WTC11 (cell line): ENCODE data around the gene GALNT12. TPM values are rescaled to one million over a fixed set of nuclear protein-coding genes. Genes with fewer than 3 reads are reported as not detected.

Experiments
- ATAC-seq: fragments of 200-7000 bp; cut with Tn5 transposase; 2 replicates; pipeline ENCODE4 v1.10.0; 2021; ENCODE audit warnings: mild to moderate bottlenecking, moderate library complexity
- CTCF ChIA-PET: fragments of 300-600 bp; sonication (Branson Sonifier 250); formaldehyde crosslinking; loops from one replicate; lab custom pipeline; 2021; ENCODE audit warnings: antibody characterized with exemption; lab: Charles Lee
- POLR2A ChIA-PET: fragments of 350-600 bp; sonication (Branson Sonifier 250); formaldehyde crosslinking; loops from one replicate; lab custom pipeline; 2021; ENCODE audit warnings: antibody characterized with exemption; lab: Charles Lee
- DNase-seq: peaks from one replicate; pipeline ENCODE4 v3.0.0; 2021; ENCODE audit warnings: low spot score
- H3K27ac Mint-ChIP-seq: 2 replicates; pipeline ENCODE4 v1.8.0; 2021; ENCODE audit warnings: mixed read lengths
- H3K27me3 Mint-ChIP-seq: 2 replicates; pipeline ENCODE4 v1.8.0; 2021; ENCODE audit warnings: low read depth, mild to moderate bottlenecking, moderate library complexity, mixed read lengths
- H3K36me3 Mint-ChIP-seq: 2 replicates; pipeline ENCODE4 v1.8.0; 2021; ENCODE audit warnings: mixed read lengths
- H3K4me1 Mint-ChIP-seq: 2 replicates; pipeline ENCODE4 v1.8.0; 2022; ENCODE audit warnings: mixed read lengths
- H3K4me3 Mint-ChIP-seq: 2 replicates; pipeline ENCODE4 v1.8.0; 2021; ENCODE audit warnings: mild to moderate bottlenecking, moderate library complexity, mixed read lengths
- H3K9me3 Mint-ChIP-seq: 2 replicates; pipeline ENCODE4 v1.8.0; 2021; ENCODE audit warnings: mixed read lengths
- ATF2 ChIP-seq: sonication (generic); formaldehyde crosslinking; IDR thresholded peaks from 2 replicates; pipeline ENCODE4 v1.8.1; 2022; ENCODE audit warnings: low read depth, missing genetic modification reagents, borderline replicate concordance
- FOXP1 ChIP-seq: sonication (generic); formaldehyde crosslinking; IDR thresholded peaks from 2 replicates; pipeline ENCODE4 v1.8.0; 2022; ENCODE audit warnings: missing genetic modification reagents, mild to moderate bottlenecking, moderate library complexity, borderline replicate concordance
- GABPB1 ChIP-seq: sonication (generic); formaldehyde crosslinking; IDR thresholded peaks from 2 replicates; pipeline ENCODE4 v1.8.1; 2023; ENCODE audit warnings: mild to moderate bottlenecking, missing genetic modification reagents
- GRHL2 ChIP-seq: fragments of 250-450 bp; sonication (Bioruptor Pico); IDR thresholded peaks from 2 replicates; pipeline ENCODE4 v1.8.0; 2022; ENCODE audit warnings: mild to moderate bottlenecking, moderate library complexity; ENCODE audit not compliant: insufficient replicate concordance, severe bottlenecking
- IRF1 ChIP-seq: sonication (generic); formaldehyde crosslinking; IDR thresholded peaks from 2 replicates; pipeline ENCODE4 v1.8.0; 2023; ENCODE audit warnings: missing genetic modification reagents
- IRF2 ChIP-seq: sonication (generic); formaldehyde crosslinking; IDR thresholded peaks from 2 replicates; pipeline ENCODE4 v1.8.0; 2022; ENCODE audit warnings: low read depth, missing genetic modification reagents, borderline replicate concordance
- JAZF1 ChIP-seq: fragments of 250-450 bp; sonication (Bioruptor Pico); IDR thresholded peaks from 2 replicates; pipeline ENCODE4 v1.9.0; 2021; ENCODE audit warnings: moderate library complexity, mild to moderate bottlenecking, inconsistent platforms
- JUN ChIP-seq: sonication (generic); formaldehyde crosslinking; IDR thresholded peaks from 2 replicates; pipeline ENCODE4 v1.8.0; 2023; ENCODE audit warnings: mild to moderate bottlenecking, missing genetic modification reagents
- NFATC4 ChIP-seq: fragments of 250-450 bp; sonication (Bioruptor Pico); IDR thresholded peaks from 2 replicates; pipeline ENCODE4 v1.9.0; 2021; ENCODE audit warnings: mild to moderate bottlenecking
- NFYB ChIP-seq: sonication (generic); formaldehyde crosslinking; conservative IDR thresholded peaks from 2 replicates; pipeline ENCODE4 v1.8.0; 2022; ENCODE audit warnings: low read depth, missing genetic modification reagents
- NR1H2 ChIP-seq: sonication (generic); formaldehyde crosslinking; IDR thresholded peaks from 2 replicates; pipeline ENCODE4 v1.9.0; 2021; ENCODE audit warnings: mild to moderate bottlenecking, moderate library complexity, missing genetic modification reagents
- NR2C2 ChIP-seq: sonication (generic); formaldehyde crosslinking; IDR thresholded peaks from 2 replicates; pipeline ENCODE4 v1.8.0; 2022; ENCODE audit warnings: mild to moderate bottlenecking, missing genetic modification reagents
- SMAD3 ChIP-seq: sonication (generic); formaldehyde crosslinking; IDR thresholded peaks from 2 replicates; pipeline ENCODE4 v1.8.0; 2022; ENCODE audit warnings: missing genetic modification reagents, mild to moderate bottlenecking, borderline replicate concordance
- SMAD4 ChIP-seq: sonication (generic); formaldehyde crosslinking; IDR thresholded peaks from 2 replicates; pipeline ENCODE4 v1.8.0; 2022; ENCODE audit warnings: mild to moderate bottlenecking, missing genetic modification reagents
- SOX15 ChIP-seq: fragments of 250-450 bp; sonication (Bioruptor Pico); IDR thresholded peaks from 2 replicates; pipeline ENCODE4 v1.9.0; 2021; ENCODE audit warnings: mild to moderate bottlenecking
- TP53 ChIP-seq: sonication (generic); formaldehyde crosslinking; IDR thresholded peaks from 2 replicates; pipeline ENCODE4 v1.8.1; 2023; ENCODE audit warnings: mild to moderate bottlenecking, missing genetic modification reagents
- ZNF281 ChIP-seq: sonication (generic); formaldehyde crosslinking; IDR thresholded peaks from 2 replicates; pipeline ENCODE4 v1.8.0; 2023; ENCODE audit warnings: mild to moderate bottlenecking, missing genetic modification reagents
- ZNF317 ChIP-seq: sonication (generic); formaldehyde crosslinking; IDR thresholded peaks from 2 replicates; pipeline ENCODE4 v1.8.1; 2023; ENCODE audit warnings: low read depth, mild to moderate bottlenecking, moderate library complexity, missing genetic modification reagents, borderline replicate concordance
- ZNF416 ChIP-seq: fragments of 250-450 bp; sonication (Bioruptor Pico); IDR thresholded peaks from 2 replicates; pipeline ENCODE4 v1.9.0; 2021; ENCODE audit warnings: mild to moderate bottlenecking, inconsistent platforms
- total RNA-seq: library from RNA; stranded (reverse); gene quantifications from 3 replicates; pipeline ENCODE4 v1.2.3, GENCODE V29; 2021
- TF ChIP-seq, protein P1 (sequence below): fragments of 250-450 bp; sonication (Bioruptor Pico); IDR thresholded peaks from 2 replicates; pipeline ENCODE4 v1.9.0; 2021; ENCODE audit warnings: mild to moderate bottlenecking
- TF ChIP-seq, protein P2 (sequence below): sonication (generic); formaldehyde crosslinking; IDR thresholded peaks from 2 replicates; pipeline ENCODE4 v1.8.1; 2023; ENCODE audit warnings: mild to moderate bottlenecking, missing genetic modification reagents
- TF ChIP-seq, protein P3 (sequence below): sonication (generic); formaldehyde crosslinking; IDR thresholded peaks from 2 replicates; pipeline ENCODE4 v1.8.1; 2023; ENCODE audit warnings: mild to moderate bottlenecking, missing genetic modification reagents

GALNT12 gene
- total RNA-seq, 1 experiment from 2014 or later: 19.3 TPM

GRCh38 chr9:98822661-98823060 lies 15.2 kb downstream of the GALNT12 start (continued):
- TF ChIP-seq IRF1 (no peak), GABPB1 (CRISPR knock-in tag) (no peak), SMAD4 (CRISPR knock-in tag) (no peak), ATF2 (CRISPR knock-in tag) (no peak)

DNA sequence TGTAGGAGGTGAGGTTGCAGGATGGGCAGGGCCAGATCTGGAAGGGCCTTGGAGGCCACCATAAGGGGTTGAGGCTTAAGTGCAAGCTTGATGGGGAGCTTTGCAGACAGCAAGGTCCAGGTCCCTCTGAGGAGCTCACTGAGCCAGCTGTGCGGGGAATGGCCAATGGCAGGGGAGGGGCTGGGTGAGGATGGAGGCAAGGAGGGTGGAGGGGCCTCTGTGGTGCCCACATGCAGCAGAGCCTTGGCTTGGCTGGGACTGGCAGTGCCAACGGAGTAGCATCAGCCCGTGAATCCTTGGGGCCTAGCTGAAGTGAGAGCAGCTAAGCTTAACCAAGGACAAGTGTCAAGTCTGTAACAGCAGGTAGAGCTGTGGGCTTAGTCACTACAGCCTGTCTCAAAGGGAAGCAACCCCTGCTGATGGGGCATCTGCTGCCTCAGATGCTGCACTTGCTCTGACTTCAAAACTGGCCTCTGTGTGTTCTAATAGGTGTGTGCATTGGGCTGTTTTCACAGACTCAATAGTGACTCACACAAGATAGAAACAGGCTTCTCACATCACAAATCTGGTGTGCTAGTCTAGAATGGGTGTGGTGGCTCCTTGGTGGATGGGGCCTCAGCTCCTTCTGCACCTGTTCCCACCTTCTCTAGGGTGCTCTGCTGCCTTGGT lies 16.3 kb downstream of the GALNT12 start:
- no peaks in the 10 kb centered on the region; the same call in 1 of the 2 replicates for H3K27me3 Mint-ChIP-seq
- no peak for ATAC-seq
- no peaks in the 10 kb centered on the region for H3K4me1 Mint-ChIP-seq
- H3K36me3 Mint-ChIP-seq: peaks cover 15% of the 10 kb centered on the region
- no peak for TF ChIP-seq GABPB1 (CRISPR knock-in tag)
- TF ChIP-seq ZNF317 (CRISPR knock-in tag): no peak
- TF ChIP-seq JAZF1 (CRISPR knock-in tag): no peak
- no peak for TF ChIP-seq TP53 (CRISPR knock-in tag)
- no peak for TF ChIP-seq SOX15 (CRISPR knock-in tag)
- TF ChIP-seq FOXP1 (CRISPR knock-in tag): no peak
- no peak for TF ChIP-seq ZNF416
- no peak for TF ChIP-seq NR2C2
- no peak for TF ChIP-seq SMAD3 (CRISPR knock-in tag)
- no peak for TF ChIP-seq NFATC4 (CRISPR knock-in tag)
- ChIA-PET CTCF (no interaction called here), POLR2A (no interaction called here)
- peaks cover 9% of the 10 kb centered on the region for H3K9me3 Mint-ChIP-seq
- H3K4me3 Mint-ChIP-seq: no peak overlapping the region
- H3K27ac Mint-ChIP-seq: no peak overlapping the region
- no peak for DNase-seq

DNA sequence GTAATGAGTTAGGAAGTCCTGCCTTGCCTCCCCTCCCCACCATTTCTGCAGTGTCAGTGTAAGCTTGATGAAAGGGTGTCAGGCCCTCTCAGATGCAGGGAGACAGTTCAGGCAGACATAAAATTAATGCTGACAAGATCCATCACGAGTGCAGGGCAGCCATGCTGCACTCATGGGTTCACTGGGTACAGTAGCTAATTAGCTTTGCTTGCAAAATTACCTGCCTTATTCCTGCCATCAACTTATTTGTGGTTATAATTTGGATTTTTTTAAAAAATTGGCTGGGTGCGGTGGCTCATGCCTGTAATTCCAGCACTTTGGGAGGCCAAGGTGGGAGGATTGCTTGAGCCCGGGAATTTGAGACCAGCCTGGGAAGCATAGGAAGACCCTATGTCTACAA lies 17.9 kb downstream of the GALNT12 start:
- Mint-ChIP-seq H3K27me3 (no peaks in the 10 kb centered on the region), H3K9me3 (peaks cover 8% of the 10 kb centered on the region; the same call in 1 of the 2 replicates), H3K4me3 (no peak overlapping the region), H3K36me3 (peaks cover 17% of the 10 kb centered on the region), H3K4me1 (no peaks in the 10 kb centered on the region), H3K27ac (no peak overlapping the region)
- no peak for DNase-seq
- ATAC-seq: no peak
- POLR2A ChIA-PET: no interaction called here
- CTCF ChIA-PET: no interaction called here
- TF ChIP-seq, protein P1, sequence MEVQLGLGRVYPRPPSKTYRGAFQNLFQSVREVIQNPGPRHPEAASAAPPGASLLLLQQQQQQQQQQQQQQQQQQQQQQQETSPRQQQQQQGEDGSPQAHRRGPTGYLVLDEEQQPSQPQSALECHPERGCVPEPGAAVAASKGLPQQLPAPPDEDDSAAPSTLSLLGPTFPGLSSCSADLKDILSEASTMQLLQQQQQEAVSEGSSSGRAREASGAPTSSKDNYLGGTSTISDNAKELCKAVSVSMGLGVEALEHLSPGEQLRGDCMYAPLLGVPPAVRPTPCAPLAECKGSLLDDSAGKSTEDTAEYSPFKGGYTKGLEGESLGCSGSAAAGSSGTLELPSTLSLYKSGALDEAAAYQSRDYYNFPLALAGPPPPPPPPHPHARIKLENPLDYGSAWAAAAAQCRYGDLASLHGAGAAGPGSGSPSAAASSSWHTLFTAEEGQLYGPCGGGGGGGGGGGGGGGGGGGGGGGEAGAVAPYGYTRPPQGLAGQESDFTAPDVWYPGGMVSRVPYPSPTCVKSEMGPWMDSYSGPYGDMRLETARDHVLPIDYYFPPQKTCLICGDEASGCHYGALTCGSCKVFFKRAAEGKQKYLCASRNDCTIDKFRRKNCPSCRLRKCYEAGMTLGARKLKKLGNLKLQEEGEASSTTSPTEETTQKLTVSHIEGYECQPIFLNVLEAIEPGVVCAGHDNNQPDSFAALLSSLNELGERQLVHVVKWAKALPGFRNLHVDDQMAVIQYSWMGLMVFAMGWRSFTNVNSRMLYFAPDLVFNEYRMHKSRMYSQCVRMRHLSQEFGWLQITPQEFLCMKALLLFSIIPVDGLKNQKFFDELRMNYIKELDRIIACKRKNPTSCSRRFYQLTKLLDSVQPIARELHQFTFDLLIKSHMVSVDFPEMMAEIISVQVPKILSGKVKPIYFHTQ (CRISPR knock-in tag): no peak
- TF ChIP-seq ZNF416 (no peak), ZNF281 (CRISPR knock-in tag) (no peak), JUN (CRISPR knock-in tag) (no peak), NFYB (CRISPR knock-in tag) (no peak), IRF2 (CRISPR knock-in tag) (no peak), SMAD4 (CRISPR knock-in tag) (no peak), TP53 (CRISPR knock-in tag) (no peak), GRHL2 (CRISPR knock-in tag) (no peak), NR1H2 (CRISPR knock-in tag) (no peak), SOX15 (CRISPR knock-in tag) (no peak)
- TF ChIP-seq, protein P2, sequence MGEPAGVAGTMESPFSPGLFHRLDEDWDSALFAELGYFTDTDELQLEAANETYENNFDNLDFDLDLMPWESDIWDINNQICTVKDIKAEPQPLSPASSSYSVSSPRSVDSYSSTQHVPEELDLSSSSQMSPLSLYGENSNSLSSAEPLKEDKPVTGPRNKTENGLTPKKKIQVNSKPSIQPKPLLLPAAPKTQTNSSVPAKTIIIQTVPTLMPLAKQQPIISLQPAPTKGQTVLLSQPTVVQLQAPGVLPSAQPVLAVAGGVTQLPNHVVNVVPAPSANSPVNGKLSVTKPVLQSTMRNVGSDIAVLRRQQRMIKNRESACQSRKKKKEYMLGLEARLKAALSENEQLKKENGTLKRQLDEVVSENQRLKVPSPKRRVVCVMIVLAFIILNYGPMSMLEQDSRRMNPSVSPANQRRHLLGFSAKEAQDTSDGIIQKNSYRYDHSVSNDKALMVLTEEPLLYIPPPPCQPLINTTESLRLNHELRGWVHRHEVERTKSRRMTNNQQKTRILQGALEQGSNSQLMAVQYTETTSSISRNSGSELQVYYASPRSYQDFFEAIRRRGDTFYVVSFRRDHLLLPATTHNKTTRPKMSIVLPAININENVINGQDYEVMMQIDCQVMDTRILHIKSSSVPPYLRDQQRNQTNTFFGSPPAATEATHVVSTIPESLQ: no peak
- TF ChIP-seq, protein P3, sequence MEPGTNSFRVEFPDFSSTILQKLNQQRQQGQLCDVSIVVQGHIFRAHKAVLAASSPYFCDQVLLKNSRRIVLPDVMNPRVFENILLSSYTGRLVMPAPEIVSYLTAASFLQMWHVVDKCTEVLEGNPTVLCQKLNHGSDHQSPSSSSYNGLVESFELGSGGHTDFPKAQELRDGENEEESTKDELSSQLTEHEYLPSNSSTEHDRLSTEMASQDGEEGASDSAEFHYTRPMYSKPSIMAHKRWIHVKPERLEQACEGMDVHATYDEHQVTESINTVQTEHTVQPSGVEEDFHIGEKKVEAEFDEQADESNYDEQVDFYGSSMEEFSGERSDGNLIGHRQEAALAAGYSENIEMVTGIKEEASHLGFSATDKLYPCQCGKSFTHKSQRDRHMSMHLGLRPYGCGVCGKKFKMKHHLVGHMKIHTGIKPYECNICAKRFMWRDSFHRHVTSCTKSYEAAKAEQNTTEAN (CRISPR knock-in tag): no peak
